ENCODE results near the gene IL12A.

DNA sequence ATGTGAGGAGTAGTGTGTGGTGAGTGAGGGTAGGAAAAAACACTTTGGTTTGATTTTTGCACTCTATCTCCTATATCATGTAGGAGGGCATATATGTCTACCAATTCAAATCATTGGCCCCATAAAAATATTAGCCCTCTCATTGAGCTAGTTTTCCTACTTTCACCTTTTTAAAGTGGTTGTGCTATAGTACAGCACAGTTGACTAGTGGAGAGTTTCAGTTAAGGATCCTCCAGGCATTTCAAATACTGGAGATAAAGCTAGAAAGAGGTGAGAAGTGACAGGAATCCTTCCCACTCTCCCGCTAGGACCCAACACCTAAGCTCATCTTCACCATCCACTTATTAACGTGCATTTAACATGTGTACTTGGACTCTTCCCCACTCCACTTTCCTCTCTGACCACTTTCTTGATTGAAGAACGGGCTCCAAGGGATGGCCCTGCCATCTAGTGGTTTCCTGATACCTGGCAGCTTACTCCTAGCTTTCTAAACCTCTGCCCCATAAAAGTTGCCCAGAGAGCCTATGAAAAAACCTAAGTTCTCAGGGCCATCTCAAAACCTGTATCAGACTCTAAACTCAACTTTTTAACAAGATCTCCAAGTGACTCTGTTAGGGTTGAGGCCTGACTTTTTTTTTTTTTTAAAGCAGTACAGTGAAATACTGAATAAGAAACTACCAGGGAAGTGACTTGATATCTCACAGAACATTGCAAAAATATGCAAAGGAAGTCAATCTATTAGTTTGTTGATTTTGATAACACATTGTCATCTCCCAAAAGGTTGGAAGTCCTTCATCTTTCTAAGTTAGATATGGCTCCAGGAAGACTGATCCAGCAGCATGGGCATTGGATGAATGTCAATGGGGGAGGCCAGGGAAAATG, 17.9 kb downstream of the IL12A start:
- TF ChIP-seq, protein P1, sequence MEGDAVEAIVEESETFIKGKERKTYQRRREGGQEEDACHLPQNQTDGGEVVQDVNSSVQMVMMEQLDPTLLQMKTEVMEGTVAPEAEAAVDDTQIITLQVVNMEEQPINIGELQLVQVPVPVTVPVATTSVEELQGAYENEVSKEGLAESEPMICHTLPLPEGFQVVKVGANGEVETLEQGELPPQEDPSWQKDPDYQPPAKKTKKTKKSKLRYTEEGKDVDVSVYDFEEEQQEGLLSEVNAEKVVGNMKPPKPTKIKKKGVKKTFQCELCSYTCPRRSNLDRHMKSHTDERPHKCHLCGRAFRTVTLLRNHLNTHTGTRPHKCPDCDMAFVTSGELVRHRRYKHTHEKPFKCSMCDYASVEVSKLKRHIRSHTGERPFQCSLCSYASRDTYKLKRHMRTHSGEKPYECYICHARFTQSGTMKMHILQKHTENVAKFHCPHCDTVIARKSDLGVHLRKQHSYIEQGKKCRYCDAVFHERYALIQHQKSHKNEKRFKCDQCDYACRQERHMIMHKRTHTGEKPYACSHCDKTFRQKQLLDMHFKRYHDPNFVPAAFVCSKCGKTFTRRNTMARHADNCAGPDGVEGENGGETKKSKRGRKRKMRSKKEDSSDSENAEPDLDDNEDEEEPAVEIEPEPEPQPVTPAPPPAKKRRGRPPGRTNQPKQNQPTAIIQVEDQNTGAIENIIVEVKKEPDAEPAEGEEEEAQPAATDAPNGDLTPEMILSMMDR (IDR thresholded peaks at IDR 0.05; ENCODE audit: low read depth, low read length, missing input control), result peak; percentile 79
- TF ChIP-seq, protein P2, sequence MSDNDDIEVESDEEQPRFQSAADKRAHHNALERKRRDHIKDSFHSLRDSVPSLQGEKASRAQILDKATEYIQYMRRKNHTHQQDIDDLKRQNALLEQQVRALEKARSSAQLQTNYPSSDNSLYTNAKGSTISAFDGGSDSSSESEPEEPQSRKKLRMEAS (IDR thresholded peaks at IDR 0.05), result no peak
- TF ChIP-seq, protein P3, sequence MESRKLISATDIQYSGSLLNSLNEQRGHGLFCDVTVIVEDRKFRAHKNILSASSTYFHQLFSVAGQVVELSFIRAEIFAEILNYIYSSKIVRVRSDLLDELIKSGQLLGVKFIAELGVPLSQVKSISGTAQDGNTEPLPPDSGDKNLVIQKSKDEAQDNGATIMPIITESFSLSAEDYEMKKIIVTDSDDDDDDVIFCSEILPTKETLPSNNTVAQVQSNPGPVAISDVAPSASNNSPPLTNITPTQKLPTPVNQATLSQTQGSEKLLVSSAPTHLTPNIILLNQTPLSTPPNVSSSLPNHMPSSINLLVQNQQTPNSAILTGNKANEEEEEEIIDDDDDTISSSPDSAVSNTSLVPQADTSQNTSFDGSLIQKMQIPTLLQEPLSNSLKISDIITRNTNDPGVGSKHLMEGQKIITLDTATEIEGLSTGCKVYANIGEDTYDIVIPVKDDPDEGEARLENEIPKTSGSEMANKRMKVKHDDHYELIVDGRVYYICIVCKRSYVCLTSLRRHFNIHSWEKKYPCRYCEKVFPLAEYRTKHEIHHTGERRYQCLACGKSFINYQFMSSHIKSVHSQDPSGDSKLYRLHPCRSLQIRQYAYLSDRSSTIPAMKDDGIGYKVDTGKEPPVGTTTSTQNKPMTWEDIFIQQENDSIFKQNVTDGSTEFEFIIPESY (IDR thresholded peaks at IDR 0.05), result no peak
- TF ChIP-seq HNF4G (IDR thresholded peaks at IDR 0.05) (no peak), EGR1 (IDR thresholded peaks at IDR 0.05; ENCODE audit: low read depth in 2 of 2) (no peak), NR2F2 (IDR thresholded peaks at IDR 0.05) (no peak), TAF1 (conservative IDR thresholded peaks at IDR 0.05) (no peak), GABPA (IDR thresholded peaks at IDR 0.05 in 1 of 2, conservative IDR thresholded peaks at IDR 0.05 in 1 of 2) (no peak), RAD21 (IDR thresholded peaks at IDR 0.05) (peak; percentile 95 to 96)
- TF ChIP-seq, protein P4, sequence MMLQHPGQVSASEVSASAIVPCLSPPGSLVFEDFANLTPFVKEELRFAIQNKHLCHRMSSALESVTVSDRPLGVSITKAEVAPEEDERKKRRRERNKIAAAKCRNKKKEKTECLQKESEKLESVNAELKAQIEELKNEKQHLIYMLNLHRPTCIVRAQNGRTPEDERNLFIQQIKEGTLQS (IDR thresholded peaks at IDR 0.05), result no peak

Data from liver (tissue), 3 donors.